H9 (cell line): ENCODE measurements around the gene MYL6B. TPM values are rescaled to one million over a fixed set of nuclear protein-coding genes. Genes with fewer than 3 reads are reported as not detected.

Experiments
- DNase-seq: peaks from one replicate; pipeline ENCODE4 v3.0.0-alpha.2; 2017
- H2AFZ ChIP-seq: one replicate; pipeline ENCODE4 v1.6.1; 2013; ENCODE audit warnings: mild to moderate bottlenecking, low read length, control low read depth, moderate library complexity
- H2AK5ac ChIP-seq: 2 replicates; pipeline ENCODE4 v1.6.1; 2013; ENCODE audit warnings: low read length, control low read depth, mixed read lengths; ENCODE audit not compliant: insufficient read length
- H2BK120ac ChIP-seq: one replicate; pipeline ENCODE4 v1.6.1; 2013; ENCODE audit warnings: low read depth, mild to moderate bottlenecking, low read length, control low read depth, inconsistent platforms; ENCODE audit not compliant: poor library complexity, severe bottlenecking
- H2BK12ac ChIP-seq: 2 replicates; pipeline ENCODE4 v1.6.1; 2013; ENCODE audit warnings: low read length, control low read depth, mixed read lengths, low read depth; ENCODE audit not compliant: insufficient read length
- H2BK15ac ChIP-seq: 2 replicates; pipeline ENCODE4 v1.6.1; 2013; ENCODE audit warnings: low read depth, low read length, control low read depth
- H2BK20ac ChIP-seq: one replicate; pipeline ENCODE4 v1.6.1; 2013; ENCODE audit warnings: low read depth, mild to moderate bottlenecking, low read length, control low read depth, inconsistent platforms; ENCODE audit not compliant: poor library complexity, severe bottlenecking
- H2BK5ac ChIP-seq: 2 replicates; pipeline ENCODE4 v1.6.1; 2013; ENCODE audit warnings: low read length, control low read depth, mixed read lengths; ENCODE audit not compliant: insufficient read length
- H3K14ac ChIP-seq: 2 replicates; pipeline ENCODE4 v1.6.1; 2013; ENCODE audit warnings: low read length, control low read depth; ENCODE audit not compliant: insufficient read depth
- H3K18ac ChIP-seq: 2 replicates; pipeline ENCODE4 v1.6.1; 2013; ENCODE audit warnings: low read depth, mild to moderate bottlenecking, mixed read lengths, low read length, control low read depth; ENCODE audit not compliant: insufficient read length
- H3K23ac ChIP-seq: 2 replicates; pipeline ENCODE4 v1.6.1; 2013; ENCODE audit warnings: low read length, control low read depth, mixed read lengths, low read depth; ENCODE audit not compliant: insufficient read length
- H3K23me2 ChIP-seq: 2 replicates; pipeline ENCODE4 v1.6.1; 2013; ENCODE audit warnings: low read depth, mild to moderate bottlenecking, mixed read lengths, low read length, control low read depth; ENCODE audit not compliant: insufficient read length, poor library complexity, severe bottlenecking
- H3K27ac ChIP-seq: 2 replicates; pipeline ENCODE4 v1.5.1; 2013; ENCODE audit warnings: low read length, control low read depth, mixed read lengths, low read depth; ENCODE audit not compliant: insufficient read length
- H3K27me3 ChIP-seq: 2 replicates; pipeline ENCODE4 v1.6.1; 2013; ENCODE audit warnings: low read length, control low read depth, inconsistent platforms; ENCODE audit not compliant: insufficient read depth
- H3K4ac ChIP-seq: 2 replicates; pipeline ENCODE4 v1.6.1; 2013; ENCODE audit warnings: low read depth, mild to moderate bottlenecking, control low read depth, inconsistent platforms, low read length, moderate library complexity
- H3K4me1 ChIP-seq: 2 replicates; pipeline ENCODE4 v1.6.1; 2013; ENCODE audit warnings: low read length, control low read depth, inconsistent platforms; ENCODE audit not compliant: insufficient read depth
- H3K4me2 ChIP-seq: 2 replicates; pipeline ENCODE4 v1.6.1; 2013; ENCODE audit warnings: low read length, control low read depth, mixed read lengths; ENCODE audit not compliant: insufficient read length, insufficient read depth
- H3K56ac ChIP-seq: 2 replicates; pipeline ENCODE4 v1.6.1; 2013; ENCODE audit warnings: low read depth, mild to moderate bottlenecking, mixed read lengths, low read length, control low read depth; ENCODE audit not compliant: insufficient read length
- H3K79me1 ChIP-seq: 2 replicates; pipeline ENCODE4 v1.6.1; 2013; ENCODE audit warnings: low read depth, mild to moderate bottlenecking, moderate library complexity, low read length, control low read depth, inconsistent platforms; ENCODE audit not compliant: insufficient read depth, poor library complexity, severe bottlenecking
- H3K79me2 ChIP-seq: 2 replicates; pipeline ENCODE4 v1.6.1; 2013; ENCODE audit warnings: low read length, control low read depth, inconsistent platforms; ENCODE audit not compliant: insufficient read depth
- H3K9ac ChIP-seq: 2 replicates; pipeline ENCODE4 v1.6.1; 2013; ENCODE audit warnings: low read length, control low read depth, mixed read lengths; ENCODE audit not compliant: insufficient read length; ENCODE audit errors: extremely low read depth
- H3K9me3 ChIP-seq: one replicate; pipeline ENCODE4 v1.6.1; 2013; ENCODE audit warnings: low read depth, low read length, inconsistent platforms; ENCODE audit not compliant: control insufficient read depth
- H3T11ph ChIP-seq: one replicate; pipeline ENCODE4 v1.6.1; 2013; ENCODE audit warnings: mild to moderate bottlenecking, low read length, control low read depth, inconsistent platforms
- H4K20me1 ChIP-seq: one replicate; pipeline ENCODE4 v1.6.1; 2013; ENCODE audit not compliant: control insufficient read depth, insufficient read length, insufficient read depth
- H4K5ac ChIP-seq: 2 replicates; pipeline ENCODE4 v1.6.1; 2013; ENCODE audit warnings: low read depth, mild to moderate bottlenecking, mixed read lengths, low read length, control low read depth; ENCODE audit not compliant: insufficient read length
- H4K8ac ChIP-seq: replicated peaks from 2 replicates; pipeline ENCODE4 v1.6.1; 2013; ENCODE audit warnings: low read length, control low read depth, mixed read lengths, low read depth; ENCODE audit not compliant: insufficient read length
- H4K91ac ChIP-seq: 2 replicates; pipeline ENCODE4 v1.6.1; 2013; ENCODE audit warnings: low read depth, mild to moderate bottlenecking, moderate library complexity, mixed read lengths, low read length, control low read depth; ENCODE audit not compliant: insufficient read length
- H3K27ac Mint-ChIP-seq, 3 experiments: 2 replicates in 2 of 3; 3 replicates in 1 of 3; pipeline ENCODE4 v1.8.0; 2020 to 2021; ENCODE audit warnings: mixed read lengths in 3 of 3, mild to moderate bottlenecking in 1 of 3, moderate library complexity in 1 of 3
- H3K27me3 Mint-ChIP-seq: 2 replicates; pipeline ENCODE4 v1.8.0; 2021; ENCODE audit warnings: low read depth, mild to moderate bottlenecking, moderate library complexity, mixed read lengths
- H3K36me3 Mint-ChIP-seq, 3 experiments: 2 replicates in 2 of 3; 3 replicates in 1 of 3; pipeline ENCODE4 v1.8.0; 2020 to 2021; ENCODE audit warnings: low read depth in 3 of 3, mixed read lengths in 3 of 3; ENCODE audit not compliant: insufficient read depth in 1 of 3
- H3K4me1 Mint-ChIP-seq, 2 experiments: 2 replicates each; pipeline ENCODE4 v1.8.0; 2020; ENCODE audit warnings: mixed read lengths in 2 of 2
- H3K4me3 Mint-ChIP-seq, 2 experiments: 2 replicates in 1 of 2; 3 replicates in 1 of 2; pipeline ENCODE4 v1.8.0; 2020 to 2021; ENCODE audit warnings: mild to moderate bottlenecking in 2 of 2, mixed read lengths in 2 of 2, moderate library complexity in 1 of 2
- H3K9me3 Mint-ChIP-seq, 2 experiments: 2 replicates in 1 of 2; 3 replicates in 1 of 2; pipeline ENCODE4 v1.8.0; 2020; ENCODE audit warnings: mild to moderate bottlenecking in 2 of 2, mixed read lengths in 2 of 2, moderate library complexity in 1 of 2
- CTCF ChIP-seq: fragments of 200-600 bp; sonication (generic); conservative IDR thresholded peaks from 3 replicates; pipeline ENCODE4 v1.8.0; 2021; ENCODE audit warnings: antibody characterized with exemption, mild to moderate bottlenecking
- WGBS: extraction: QIAGEN DNeasy Blood & Tissue Kit; methylation state at CpG from one replicate; pipeline ENCODE4 v1.1.7; 2013; ENCODE audit warnings: missing lambda C conversion rate, low lambda C conversion rate, mixed read lengths; ENCODE audit not compliant: insufficient read length; ENCODE audit errors: extremely low coverage; 5-methylcytosine and 5-hydroxymethylcytosine counted together
- total RNA-seq: library from RNA; stranded (reverse); gene quantifications from 2 replicates; pipeline ENCODE4 v1.2.1, GENCODE V29; 2021

Gene MYL6B
- total RNA-seq, 1 experiment from 2014 or later, result 165 TPM

- Histone ChIP-seq H4K5ac (no peak overlapping the region), H3K56ac (no peak overlapping the region), H2BK5ac (no peak overlapping the region), H3K23me2 (peaks cover 15% of the 10 kb centered on the region), H3K14ac (peak overlapping the region; percentile 1; the same call in 1 of the 2 replicates), H3K27me3 (no peaks in the 10 kb centered on the region), H3T11ph (no peak overlapping the region), H2BK12ac (no peak overlapping the region), H4K91ac (no peak overlapping the region), H3K4me2 (peak overlapping the region; percentile 80), H3K79me1 (peaks cover 2% of the 10 kb centered on the region), H3K79me2 (peaks cover 3% of the 10 kb centered on the region; the same call in 1 of the 2 replicates), H4K20me1 (no peaks in the 10 kb centered on the region), H3K4me1 (peaks cover 5% of the 10 kb centered on the region; the same call in 1 of the 2 replicates), H2AFZ (no peak overlapping the region), H4K8ac (no peak overlapping the region), H3K18ac (peak overlapping the region; percentile 9), H3K27ac (no peak overlapping the region), H3K4ac (no peak overlapping the region; the same call in 1 of the 2 replicates), H3K23ac (no peak overlapping the region), H2BK120ac (no peak overlapping the region), H2BK15ac (no peak overlapping the region), H3K9ac (peak overlapping the region; percentile 98), H2BK20ac (no peak overlapping the region), H3K9me3 (no peaks in the 10 kb centered on the region), H2AK5ac (no peak overlapping the region)
- peak overlapping the region in 2 of 3 experiments; percentile 96 to 97; a peak in 5 of 7 replicates for H3K27ac Mint-ChIP-seq
- peaks cover 49 to 68% of the 10 kb centered on the region in 2 experiments for H3K4me1 Mint-ChIP-seq
- no peak for DNase-seq
- no peak for TF ChIP-seq CTCF
- peaks cover 67 to 82% (median 72%) of the 10 kb centered on the region in 3 experiments for H3K36me3 Mint-ChIP-seq
- peaks cover 0 to 4% of the 10 kb centered on the region in 2 experiments; a peak in 3 of 5 replicates for H3K9me3 Mint-ChIP-seq
- no CpG with 5 or more reads among the region's 8 CpGs for WGBS
- H3K27me3 Mint-ChIP-seq, result peaks cover 10% of the 10 kb centered on the region; the same call in 1 of the 2 replicates
- H3K4me3 Mint-ChIP-seq, result peak overlapping the region; percentile 93 to 96
Observed at GRCh38 chr12:56159482-56160192, 7.2 kb downstream of the MYL6B start.
